Lower leg skin (tissue), 3 donors: Measurements from ENCODE around the gene LRRC37A3.

Experiments used
- CTCF ChIP-seq, 3 donors: fragments of 450-650 bp; IDR thresholded peaks; one replicate each; pipeline ENCODE4 v1.5.1; 2016; ENCODE audit warnings: antibody characterized with exemption in 3 of 3, mild to moderate bottlenecking in 3 of 3, moderate library complexity in 2 of 3
- POLR2A ChIP-seq, 2 donors: fragments of 450-650 bp; IDR thresholded peaks; one replicate each; pipeline ENCODE4 v1.6.1; 2016 to 2017; ENCODE audit warnings: antibody characterized with exemption in 2 of 2, mild to moderate bottlenecking in 1 of 2, moderate library complexity in 1 of 2

GRCh38 chr17:64941761-64942160 lies 22.5 kb upstream of the LRRC37A3 start:
- no peak for TF ChIP-seq CTCF (IDR thresholded peaks at IDR 0.05)
- TF ChIP-seq POLR2A (IDR thresholded peaks at IDR 0.05): no peak
